Astrocyte (in vitro differentiated cells and primary cell): Measurements from ENCODE around the gene RPH3AL.

ENCODE experiments used
- EZH2 ChIP-seq: IDR thresholded peaks from 2 replicates; pipeline ENCODE4 v1.6.1; 2012; ENCODE audit warnings: mild to moderate bottlenecking, low read length, inconsistent platforms; ENCODE audit not compliant: insufficient read depth
- TF ChIP-seq, protein P1 (sequence below): IDR thresholded peaks from 2 replicates; pipeline ENCODE4 v1.5.1; 2011; ENCODE audit warnings: low read depth, mild to moderate bottlenecking, inconsistent platforms, low read length, moderate library complexity; ENCODE audit not compliant: insufficient read depth

GRCh38 chr17:356671-357434 is 4.2 kb upstream of the RPH3AL start:
- TF ChIP-seq, protein P1, sequence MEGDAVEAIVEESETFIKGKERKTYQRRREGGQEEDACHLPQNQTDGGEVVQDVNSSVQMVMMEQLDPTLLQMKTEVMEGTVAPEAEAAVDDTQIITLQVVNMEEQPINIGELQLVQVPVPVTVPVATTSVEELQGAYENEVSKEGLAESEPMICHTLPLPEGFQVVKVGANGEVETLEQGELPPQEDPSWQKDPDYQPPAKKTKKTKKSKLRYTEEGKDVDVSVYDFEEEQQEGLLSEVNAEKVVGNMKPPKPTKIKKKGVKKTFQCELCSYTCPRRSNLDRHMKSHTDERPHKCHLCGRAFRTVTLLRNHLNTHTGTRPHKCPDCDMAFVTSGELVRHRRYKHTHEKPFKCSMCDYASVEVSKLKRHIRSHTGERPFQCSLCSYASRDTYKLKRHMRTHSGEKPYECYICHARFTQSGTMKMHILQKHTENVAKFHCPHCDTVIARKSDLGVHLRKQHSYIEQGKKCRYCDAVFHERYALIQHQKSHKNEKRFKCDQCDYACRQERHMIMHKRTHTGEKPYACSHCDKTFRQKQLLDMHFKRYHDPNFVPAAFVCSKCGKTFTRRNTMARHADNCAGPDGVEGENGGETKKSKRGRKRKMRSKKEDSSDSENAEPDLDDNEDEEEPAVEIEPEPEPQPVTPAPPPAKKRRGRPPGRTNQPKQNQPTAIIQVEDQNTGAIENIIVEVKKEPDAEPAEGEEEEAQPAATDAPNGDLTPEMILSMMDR, result no peak
- TF ChIP-seq EZH2, result no peak
